ENCODE data around the gene ABTB2.

DNA sequence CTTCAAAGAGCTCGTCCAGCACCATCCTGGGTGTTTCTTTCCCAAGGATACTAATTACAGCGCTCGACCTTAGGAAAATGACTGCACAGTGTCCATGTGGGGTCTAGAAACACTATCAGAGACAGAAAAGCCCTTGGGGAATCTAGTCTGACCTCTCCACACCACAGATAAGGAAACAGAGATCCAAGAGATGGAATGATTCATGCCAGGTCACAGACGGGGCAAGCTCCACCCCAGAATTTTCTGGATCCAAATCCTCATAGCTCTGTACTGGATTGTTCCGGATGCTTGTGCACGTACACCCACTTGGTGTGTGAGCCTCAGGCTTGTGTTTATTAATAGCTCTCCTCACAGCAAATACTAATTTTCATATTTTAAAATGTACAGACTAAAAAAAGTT is 11.3 kb downstream of the ABTB2 start:
- TF ChIP-seq, protein P1, sequence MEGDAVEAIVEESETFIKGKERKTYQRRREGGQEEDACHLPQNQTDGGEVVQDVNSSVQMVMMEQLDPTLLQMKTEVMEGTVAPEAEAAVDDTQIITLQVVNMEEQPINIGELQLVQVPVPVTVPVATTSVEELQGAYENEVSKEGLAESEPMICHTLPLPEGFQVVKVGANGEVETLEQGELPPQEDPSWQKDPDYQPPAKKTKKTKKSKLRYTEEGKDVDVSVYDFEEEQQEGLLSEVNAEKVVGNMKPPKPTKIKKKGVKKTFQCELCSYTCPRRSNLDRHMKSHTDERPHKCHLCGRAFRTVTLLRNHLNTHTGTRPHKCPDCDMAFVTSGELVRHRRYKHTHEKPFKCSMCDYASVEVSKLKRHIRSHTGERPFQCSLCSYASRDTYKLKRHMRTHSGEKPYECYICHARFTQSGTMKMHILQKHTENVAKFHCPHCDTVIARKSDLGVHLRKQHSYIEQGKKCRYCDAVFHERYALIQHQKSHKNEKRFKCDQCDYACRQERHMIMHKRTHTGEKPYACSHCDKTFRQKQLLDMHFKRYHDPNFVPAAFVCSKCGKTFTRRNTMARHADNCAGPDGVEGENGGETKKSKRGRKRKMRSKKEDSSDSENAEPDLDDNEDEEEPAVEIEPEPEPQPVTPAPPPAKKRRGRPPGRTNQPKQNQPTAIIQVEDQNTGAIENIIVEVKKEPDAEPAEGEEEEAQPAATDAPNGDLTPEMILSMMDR (IDR thresholded peaks at IDR 0.05) = no peak
- no peak for TF ChIP-seq POLR2A (IDR thresholded peaks at IDR 0.05)
